Kidney epithelial cell (primary cell): ENCODE results near the gene MTERF4. TPM values are rescaled to one million over a fixed set of nuclear protein-coding genes. Genes with fewer than 3 reads are reported as not detected.

Experiments used
- DNase-seq: peaks from one replicate; pipeline ENCODE4 v3.0.0-alpha.2; 2010; ENCODE audit warnings: low read depth
- H3K27me3 ChIP-seq: 2 replicates; pipeline ENCODE4 v1.6.0; 2011; ENCODE audit warnings: low read length; ENCODE audit not compliant: control insufficient read depth, insufficient read depth
- H3K36me3 ChIP-seq: 2 replicates; pipeline ENCODE4 v1.5.1; 2011; ENCODE audit warnings: low read length; ENCODE audit not compliant: control insufficient read depth, insufficient read depth
- H3K4me3 ChIP-seq: 2 replicates; pipeline ENCODE4 v1.5.1; 2011; ENCODE audit warnings: low read depth, mild to moderate bottlenecking, control low read depth, low read length
- CTCF ChIP-seq: IDR thresholded peaks from 2 replicates; pipeline ENCODE4 v1.5.1; 2011; ENCODE audit warnings: mild to moderate bottlenecking, moderate library complexity, low read length, control low read depth, inconsistent platforms; ENCODE audit not compliant: insufficient read depth, poor library complexity, severe bottlenecking
- total RNA-seq: library from RNA; depleted of rRNA; stranded (reverse); fragments of >200 nt; gene quantifications from 2 replicates; pipeline ENCODE4 v1.2.3, GENCODE V29; 2015

MTERF4 gene
- total RNA-seq, 1 donor from 2014 or later: 33.3 TPM

- no peak for DNase-seq
- no peak for TF ChIP-seq CTCF
- Histone ChIP-seq H3K27me3 (peaks cover 27% of the 10 kb centered on the region), H3K36me3 (no peaks in the 10 kb centered on the region), H3K4me3 (no peak overlapping the region)
These were observed 27.1 kb downstream of the MTERF4 start for GRCh38 chr2:241074901-241075540.

- Histone ChIP-seq H3K27me3 (peaks cover 32% of the 10 kb centered on the region), H3K36me3 (no peaks in the 10 kb centered on the region), H3K4me3 (no peak overlapping the region)
- DNase-seq: no peak
- TF ChIP-seq CTCF: no peak
These were observed 27.8 kb downstream of the MTERF4 start for GRCh38 chr2:241074065-241074818.

- Histone ChIP-seq H3K4me3 (no peak overlapping the region), H3K27me3 (peaks cover 39% of the 10 kb centered on the region), H3K36me3 (no peaks in the 10 kb centered on the region)
- no peak for TF ChIP-seq CTCF
- DNase-seq: no peak
These were observed 28.7 kb downstream of the MTERF4 start for GRCh38 chr2:241073166-241074064.

GRCh38 chr2:241072553-241073165, 29.4 kb downstream of the MTERF4 start:
- Histone ChIP-seq H3K4me3 (no peak overlapping the region), H3K36me3 (no peaks in the 10 kb centered on the region), H3K27me3 (peaks cover 40% of the 10 kb centered on the region)
- no peak for TF ChIP-seq CTCF
- DNase-seq: no peak

GRCh38 chr2:241072151-241072550, 29.9 kb downstream of the MTERF4 start:
- no peak overlapping the region for H3K4me3 ChIP-seq
- TF ChIP-seq CTCF: no peak
- DNase-seq: no peak
- peaks cover 40% of the 10 kb centered on the region for H3K27me3 ChIP-seq
- no peaks in the 10 kb centered on the region for H3K36me3 ChIP-seq
